Activated CD4-positive, alpha-beta T cell treated with anti-CD3 and anti-CD28 coated beads, Interleukin-2, amount 50 U/mL, for 48 hours (primary cell): ENCODE measurements around the gene CCDC121.

Source experiments
- DNase-seq, 2 experiments: peaks; one replicate each; pipeline ENCODE4 v3.0.0-alpha.2; 2020

Gene CCDC121, protein sequence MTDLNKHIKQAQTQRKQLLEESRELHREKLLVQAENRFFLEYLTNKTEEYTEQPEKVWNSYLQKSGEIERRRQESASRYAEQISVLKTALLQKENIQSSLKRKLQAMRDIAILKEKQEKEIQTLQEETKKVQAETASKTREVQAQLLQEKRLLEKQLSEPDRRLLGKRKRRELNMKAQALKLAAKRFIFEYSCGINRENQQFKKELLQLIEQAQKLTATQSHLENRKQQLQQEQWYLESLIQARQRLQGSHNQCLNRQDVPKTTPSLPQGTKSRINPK

DNA sequence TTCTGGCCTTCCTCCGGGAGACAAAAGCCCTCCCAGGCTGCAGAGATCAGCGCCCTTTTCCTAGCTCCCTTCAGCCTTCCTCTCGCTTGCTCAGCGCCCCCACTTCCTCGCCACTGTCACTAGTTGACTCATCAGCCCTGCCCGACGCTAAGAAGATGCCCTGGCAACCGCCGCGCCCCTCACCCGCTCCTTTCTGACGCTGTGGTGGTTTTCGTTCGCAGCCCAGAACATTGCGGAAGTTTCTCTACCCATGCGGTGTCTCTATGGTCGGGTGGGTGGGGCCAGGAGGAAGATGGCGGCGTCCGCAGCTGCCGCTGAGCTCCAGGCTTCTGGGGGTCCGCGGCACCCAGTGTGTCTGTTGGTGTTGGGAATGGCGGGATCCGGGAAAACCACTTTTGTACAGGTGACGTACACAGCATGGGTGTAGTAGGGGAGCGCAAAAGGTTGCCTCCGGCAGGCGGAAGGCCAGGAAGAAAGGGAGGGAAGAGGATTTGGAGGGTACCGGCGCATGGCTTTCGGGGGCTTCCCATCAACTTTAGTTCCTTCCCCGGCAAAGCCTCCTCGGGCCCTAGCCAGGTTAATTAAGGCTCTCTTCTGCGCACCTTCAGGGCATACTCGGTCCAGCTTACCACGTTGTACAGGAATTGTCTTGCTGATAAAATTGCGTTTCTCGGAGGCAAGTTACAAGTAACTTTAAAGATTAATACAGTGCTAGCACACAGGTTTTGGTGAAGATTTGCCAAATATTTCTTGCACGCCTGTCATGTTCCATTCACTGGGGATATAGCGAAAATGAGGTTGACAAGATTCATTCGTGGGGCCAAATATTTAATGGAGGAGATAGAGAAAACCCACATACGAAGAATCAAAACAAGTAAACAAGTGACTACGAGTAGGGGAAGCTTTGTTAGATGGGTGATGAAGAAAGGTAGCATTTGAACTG, at the start of gene CCDC121, which contains the start of gene GPN1:
Gene CCDC121, minus strand, starts transcription at position 246 of the 943 bp plus-strand sequence. CDS start 1,213 bp downstream, outside the sequence.
Gene GPN1, plus strand, starts transcription at position 284 of the 943 bp plus-strand sequence. Its CDS starts 9 bp downstream, at position 293.
- peak; percentile 94 to 97 for DNase-seq

DNA sequence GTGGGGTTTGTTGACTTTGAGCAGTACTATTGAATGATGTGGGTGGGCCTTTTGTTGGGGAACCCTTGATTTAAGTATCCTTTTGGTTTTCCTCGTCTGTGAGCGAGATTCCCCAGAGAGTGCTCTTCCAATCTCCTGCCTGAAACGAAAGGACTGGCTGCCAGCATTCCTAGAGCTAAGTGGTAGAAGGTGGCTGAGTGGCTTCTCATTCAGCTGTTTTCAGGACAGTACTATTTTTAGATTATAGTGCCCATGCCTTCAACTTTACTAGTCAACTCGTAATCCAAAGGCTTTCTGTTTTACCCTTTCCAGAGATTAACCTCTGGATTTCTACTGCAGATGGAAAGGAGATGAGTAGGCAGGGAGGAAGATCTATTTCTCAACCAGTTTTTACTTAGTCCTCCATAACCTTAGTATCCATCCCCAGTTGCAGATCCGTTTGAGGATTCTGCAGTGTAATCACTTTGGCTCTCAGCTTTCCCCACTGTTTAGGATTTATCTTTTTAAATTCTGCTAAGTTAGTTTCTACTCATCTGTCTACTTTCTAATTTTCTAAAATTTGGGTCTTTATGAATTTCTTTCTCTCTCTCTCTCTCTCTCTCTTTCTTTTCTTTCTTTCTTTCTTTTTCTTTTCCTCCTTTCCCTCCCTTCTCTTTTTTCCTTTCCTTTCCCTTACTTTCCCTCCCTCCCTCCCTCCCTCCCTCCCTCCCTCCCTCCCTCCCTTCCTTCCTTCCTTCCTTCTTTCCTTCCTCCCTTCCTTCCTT, 44.1 kb upstream of the CCDC121 start:
- no peak for DNase-seq

DNA sequence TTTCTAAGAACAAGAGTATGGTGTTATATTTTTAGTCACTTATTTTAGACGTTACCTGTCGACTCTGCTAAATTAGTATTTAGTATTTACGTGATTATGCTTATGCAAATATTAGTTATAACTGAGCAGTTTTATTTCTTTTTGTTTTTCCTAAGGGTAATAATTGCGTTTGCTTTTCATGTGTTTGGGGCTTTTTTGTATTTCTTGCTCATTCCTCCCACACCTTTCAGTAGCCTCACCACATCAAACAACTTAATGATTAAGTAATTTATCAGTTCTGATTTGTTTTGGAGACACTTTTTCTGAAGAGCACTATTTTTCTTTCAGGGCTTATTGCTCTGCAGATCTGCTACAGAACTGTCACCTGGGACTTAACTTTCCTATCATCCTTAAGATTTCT, 42.4 kb upstream of the CCDC121 start:
- DNase-seq: no peak

DNA sequence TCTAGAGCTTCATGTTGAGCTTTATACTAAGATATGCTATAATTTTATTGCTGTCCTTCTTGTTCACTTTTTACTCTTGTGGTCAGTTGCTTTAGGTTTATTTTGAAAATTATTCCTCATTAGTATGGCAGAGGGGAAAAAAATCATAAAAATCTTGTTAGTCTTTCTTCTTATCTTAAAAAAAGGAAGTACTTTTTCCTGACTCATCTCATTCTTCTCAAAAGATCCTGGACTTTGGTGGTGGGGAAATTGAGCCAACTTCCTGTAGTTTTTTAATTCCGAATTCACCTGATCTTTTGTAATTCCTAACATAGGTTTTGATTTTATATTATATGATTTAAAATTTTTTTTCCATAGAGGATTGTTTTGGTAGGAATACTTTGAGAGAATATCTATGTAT, 38.6 kb upstream of the CCDC121 start:
- no peak for DNase-seq

DNA sequence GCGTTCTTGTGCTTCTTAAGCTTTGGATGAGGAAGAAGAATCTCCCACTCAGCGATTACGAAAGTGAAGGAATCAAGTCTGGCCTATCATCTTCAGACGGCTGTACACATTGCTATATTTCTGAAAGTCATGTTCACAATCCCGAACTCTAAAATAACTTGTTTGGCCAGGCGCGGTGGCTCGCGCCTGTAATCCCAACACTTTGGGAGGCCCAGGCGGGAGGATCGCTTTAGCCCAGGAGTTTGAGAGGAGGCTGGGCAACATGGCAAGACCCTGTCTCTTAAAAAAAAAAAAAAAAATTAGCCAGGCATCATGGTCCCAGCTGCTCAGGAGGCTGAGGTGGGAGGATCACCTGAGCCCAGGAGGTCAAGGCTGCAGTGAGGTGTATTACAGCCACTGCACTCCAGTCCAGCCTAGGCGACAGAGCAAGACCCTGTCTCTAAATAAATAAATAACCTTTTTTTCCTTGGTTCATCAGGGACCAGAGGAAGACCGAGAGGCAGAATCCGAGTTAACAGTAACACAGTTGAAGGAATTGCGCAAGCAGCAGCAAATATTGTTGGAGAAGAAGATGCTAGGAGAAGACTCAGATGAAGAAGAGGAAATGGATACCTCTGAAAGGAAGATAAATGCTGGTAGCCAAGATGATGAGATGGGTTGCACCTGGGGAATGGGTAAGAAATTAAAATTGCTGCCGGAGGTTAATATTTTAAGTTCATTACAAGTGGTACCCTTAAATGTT, 36.0 kb upstream of the CCDC121 start:
- no peak for DNase-seq

DNA sequence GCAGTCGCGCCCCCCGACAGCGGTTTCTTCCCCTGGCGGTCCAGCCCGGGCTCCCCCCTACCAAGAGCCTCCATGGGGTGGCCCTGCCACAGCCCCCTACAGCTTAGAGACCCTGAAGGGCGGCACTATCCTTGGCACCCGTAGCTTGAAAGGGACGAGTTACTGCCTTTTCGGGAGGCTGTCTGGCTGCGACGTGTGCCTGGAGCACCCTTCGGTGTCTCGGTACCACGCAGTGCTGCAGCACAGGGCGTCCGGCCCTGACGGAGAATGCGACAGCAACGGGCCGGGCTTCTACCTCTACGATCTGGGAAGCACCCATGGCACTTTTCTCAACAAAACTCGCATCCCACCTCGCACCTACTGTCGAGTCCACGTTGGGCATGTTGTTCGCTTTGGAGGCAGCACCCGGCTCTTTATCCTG, 35.4 kb upstream of the CCDC121 start:
- DNase-seq: no peak

DNA sequence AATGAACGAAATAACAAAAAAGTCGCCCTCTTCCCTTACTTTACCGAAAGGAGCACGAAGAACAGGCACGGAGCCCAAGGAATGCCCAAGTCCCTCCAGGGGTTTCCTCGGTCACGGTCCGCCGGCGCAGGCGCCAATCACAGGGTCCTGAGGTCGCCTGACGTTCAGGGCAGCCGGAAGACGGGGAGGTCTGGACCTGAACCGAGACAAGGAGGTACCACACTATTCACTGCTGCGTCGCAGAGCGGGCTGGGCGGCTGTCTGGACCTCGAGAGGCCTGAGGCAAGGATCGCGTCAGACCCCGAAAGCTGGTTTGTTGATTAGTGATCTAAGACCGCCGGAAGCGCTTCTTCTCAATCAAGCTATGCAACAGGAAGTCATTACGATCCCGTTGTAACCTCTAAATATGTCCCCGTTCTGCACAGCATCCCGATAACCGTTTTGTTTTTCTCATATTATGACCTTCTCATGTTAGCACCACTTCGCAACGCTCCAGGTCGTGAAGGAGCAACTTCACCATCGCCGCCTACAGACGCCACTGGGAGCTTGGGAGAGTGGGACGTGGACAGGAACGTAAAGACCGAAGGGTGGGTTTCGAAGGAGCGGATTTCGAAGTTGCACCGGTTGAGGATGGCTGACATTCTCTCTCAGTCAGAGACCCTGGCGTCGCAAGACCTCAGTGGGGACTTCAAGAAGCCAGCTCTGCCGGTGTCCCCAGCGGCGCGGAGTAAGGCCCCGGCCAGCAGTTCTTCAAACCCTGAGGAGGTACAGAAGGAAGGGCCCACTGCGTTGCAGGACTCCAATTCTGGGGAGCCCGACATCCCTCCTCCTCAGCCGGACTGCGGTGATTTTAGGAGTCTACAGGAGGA, 34.7 kb upstream of the CCDC121 start, which contains the start of the genes SLC4A1AP and SUPT7L:
Gene SLC4A1AP, plus strand, starts transcription at position 605 of the 869 bp plus-strand sequence. Its CDS starts 26 bp downstream, at position 631.
Gene SUPT7L, minus strand, starts transcription at position 330 of the 869 bp plus-strand sequence. CDS start 1,422 bp downstream, outside the sequence.
- DNase-seq: peak; percentile 75 to 80

DNA sequence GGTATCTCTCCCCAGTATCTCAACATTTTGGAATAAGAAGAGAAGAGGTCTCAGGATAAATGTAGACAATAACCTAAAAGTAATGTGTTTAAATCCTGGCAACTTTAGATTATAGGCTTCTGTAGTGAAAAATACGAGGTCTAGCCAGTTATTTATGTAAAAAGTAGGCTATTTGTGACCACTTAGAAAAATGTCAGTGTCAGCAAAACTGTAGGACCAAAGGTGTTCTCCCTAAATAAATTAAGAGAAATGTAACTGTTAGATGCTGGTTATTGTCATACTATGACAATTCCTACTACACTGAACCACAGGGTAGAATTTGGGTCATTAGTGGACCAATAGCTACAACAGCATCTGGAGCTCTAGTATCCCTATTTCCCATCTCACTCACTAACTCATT, 32.6 kb upstream of the CCDC121 start:
- DNase-seq: no peak

DNA sequence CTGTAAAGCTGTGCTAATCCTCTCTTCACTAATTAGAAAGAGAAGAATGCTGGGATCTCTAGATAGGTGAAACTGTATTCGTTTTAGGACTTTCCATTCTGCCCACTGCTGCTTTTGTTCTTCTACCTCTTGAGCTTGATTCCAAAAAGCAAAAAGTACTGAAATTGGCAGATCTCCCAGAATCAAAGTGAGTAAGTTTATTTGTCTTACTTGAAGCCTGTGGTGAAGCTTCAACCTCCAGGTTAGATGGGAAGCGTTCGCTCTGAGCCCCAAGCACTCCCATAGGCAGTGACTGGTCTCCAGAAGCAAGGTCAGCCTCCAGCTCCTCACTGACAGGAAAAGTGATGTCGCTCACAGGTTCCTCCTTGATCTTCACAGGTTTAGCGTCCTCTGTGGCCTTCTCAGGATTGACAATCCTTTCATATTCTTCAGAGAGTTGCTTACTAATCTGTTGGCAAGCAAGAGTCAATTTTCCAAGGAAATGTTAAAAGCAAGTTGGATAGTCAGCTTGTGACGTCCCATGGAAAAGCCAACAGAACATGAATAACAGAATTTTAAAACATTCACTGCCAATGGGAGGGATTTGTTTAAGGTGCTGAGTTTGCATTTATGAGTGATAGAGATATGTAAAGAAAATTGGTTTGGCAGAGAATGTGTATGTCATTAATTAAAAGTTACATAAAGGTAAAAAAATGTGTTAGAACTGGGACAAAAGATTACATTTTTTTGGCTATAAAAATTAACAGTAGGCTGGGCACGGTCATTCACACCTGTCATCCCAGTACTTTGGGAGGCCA, 26.5 kb upstream of the CCDC121 start:
- DNase-seq: no peak

DNA sequence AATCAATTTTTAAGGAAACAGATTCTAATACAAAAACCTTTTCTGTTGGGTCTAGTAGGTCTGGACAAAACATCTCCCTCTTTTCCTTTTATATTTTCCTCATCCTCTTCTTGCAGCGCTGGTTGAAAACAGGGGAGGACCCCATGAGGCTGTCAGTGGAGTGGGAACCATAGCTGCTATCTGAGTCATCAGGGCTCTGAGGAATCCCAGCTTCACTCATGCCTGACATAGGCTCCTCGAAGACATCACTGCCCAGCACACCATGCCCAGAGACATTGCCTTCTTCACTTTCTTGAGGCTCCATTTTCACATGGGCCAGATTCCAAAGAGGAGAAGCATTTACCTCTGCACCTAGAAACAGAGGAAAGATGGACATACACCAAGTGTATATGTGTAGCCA, 24.6 kb upstream of the CCDC121 start:
- DNase-seq: no peak

DNA sequence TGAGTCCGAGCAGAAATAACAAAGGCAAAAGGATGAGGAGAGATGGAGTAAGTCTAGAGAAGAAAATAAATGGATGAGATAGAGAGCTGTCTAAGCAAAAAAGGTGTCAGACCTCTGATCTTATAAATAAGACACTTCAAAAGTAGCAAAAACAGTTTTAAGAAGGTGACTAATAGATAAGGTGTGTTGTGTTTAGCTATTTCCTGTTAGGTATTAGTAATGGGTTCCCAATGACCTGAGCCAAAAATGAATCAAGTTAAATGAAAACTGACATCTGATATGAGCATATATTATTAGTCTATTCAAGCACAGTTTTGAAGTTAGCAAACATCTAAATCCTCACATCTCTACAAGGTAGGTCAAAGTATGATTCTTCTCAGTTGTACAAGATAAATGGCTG, 24.0 kb upstream of the CCDC121 start:
- no peak for DNase-seq

DNA sequence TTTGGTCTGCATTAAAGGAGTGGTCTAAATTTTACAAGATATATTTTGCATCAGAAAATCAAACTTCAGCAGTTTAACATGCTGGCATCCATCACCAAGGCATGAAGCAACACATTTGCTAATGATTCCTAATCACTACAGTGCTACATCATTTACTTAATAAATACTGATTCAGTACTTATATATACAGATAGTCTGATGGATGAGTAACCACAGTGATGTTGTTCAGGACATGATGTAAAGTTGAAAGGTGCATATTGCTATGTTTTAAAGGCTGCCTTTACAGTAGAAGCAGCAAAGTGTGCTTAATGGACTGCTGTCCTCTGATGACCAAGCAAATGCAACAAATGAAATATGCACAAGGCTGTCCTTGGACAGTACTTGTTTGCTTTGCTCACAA, 23.5 kb upstream of the CCDC121 start:
- DNase-seq: no peak

DNA sequence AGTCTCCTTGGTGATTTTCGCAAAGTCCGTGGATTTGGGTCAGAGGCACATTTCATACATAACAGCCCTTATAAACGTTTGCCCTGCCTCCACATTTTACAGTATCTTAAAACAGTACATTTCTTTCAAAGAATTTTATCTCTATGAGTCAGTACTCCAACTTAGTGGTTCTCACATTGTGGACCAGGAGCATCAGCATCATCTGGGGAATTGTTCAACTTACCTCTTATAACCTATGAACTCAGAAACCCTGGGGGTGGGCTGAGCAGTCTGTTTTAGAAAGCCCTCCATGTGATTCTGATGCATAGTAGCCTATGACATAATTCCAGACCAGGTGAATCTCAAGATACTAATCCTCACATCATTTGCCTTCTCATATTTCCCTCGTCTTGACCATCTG, 22.2 kb upstream of the CCDC121 start:
- DNase-seq: no peak

DNA sequence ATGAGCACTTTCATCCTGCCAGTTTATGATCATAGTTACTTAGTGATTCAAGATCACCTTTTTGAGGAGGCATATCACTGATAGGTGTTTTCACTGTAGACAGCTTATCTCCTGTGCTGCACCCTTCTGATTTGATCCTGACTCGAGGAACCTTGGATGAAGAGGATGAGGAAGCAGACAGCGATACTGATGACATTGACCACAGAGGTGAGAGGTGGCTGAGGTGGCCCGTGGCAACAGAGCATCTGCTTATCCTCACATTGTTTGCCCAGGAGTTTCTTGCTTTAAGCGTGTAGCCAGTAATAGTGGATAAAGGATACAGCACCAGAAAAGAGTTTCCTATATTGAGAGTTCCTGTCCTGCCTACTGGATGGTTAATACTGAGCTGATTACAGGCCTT, 18.9 kb upstream of the CCDC121 start:
- DNase-seq: no peak

DNA sequence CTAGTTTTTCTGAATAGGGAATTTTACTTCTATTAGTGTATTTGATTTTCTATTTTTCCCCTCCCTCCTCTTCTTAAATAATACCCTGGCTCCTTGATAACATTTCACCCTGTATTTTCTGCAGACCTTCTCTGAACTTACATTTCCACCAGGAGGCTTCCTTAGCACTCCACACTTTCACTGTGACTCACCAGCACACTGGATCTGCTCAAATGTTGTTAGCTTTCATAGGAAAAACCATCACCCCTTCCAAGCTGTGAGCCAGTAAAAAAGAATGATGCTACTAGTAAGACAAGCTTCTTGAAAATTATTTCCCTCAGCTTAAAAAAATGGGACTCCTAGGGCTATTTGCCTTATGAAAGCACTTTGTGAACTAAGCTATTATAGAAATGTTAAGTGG, 18.5 kb upstream of the CCDC121 start:
- DNase-seq: no peak

DNA sequence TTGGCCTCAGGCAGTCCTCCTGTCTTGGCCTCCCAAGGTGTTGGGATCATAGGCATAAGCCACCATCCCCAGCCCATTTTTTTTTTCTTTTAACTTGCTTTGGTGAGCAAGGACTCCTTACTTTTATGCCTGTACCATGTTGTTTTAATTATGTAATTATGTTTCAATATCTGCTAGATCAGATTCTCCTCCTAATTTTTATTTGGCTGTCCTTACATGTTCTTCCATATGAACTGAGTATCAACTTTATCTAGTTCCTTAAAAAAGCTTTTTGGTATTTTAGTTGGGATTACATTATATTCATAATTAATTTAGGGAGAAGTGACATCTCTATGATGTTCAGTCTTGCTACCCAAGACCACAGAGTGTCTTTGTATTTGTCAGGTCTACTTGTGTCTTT, 16.4 kb upstream of the CCDC121 start:
- no peak for DNase-seq

DNA sequence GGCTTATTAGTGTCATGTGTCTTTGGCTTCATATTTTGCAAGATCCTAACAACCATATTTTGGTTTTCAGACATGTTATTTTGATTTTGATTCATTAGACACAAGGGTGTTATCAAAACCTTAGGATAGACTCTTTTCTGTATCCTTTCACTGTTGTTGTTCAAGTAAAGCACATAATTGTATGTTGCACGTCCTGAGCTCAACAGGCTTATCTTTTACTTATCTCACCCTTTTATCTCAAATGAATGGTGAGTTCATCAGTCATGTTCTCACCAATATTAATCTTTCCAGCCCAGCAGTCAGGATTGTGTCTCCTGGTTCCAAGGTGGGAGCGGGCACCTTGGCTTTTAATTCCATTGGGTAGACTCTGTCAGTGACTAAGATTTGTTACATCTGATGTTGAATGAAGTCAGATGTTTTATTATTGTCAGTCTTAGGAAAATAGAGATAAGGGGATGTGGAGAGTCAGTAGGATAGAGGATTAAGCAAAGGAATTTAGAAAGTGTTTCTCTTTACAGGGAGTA, 12.0 kb upstream of the CCDC121 start:
- DNase-seq: no peak

DNA sequence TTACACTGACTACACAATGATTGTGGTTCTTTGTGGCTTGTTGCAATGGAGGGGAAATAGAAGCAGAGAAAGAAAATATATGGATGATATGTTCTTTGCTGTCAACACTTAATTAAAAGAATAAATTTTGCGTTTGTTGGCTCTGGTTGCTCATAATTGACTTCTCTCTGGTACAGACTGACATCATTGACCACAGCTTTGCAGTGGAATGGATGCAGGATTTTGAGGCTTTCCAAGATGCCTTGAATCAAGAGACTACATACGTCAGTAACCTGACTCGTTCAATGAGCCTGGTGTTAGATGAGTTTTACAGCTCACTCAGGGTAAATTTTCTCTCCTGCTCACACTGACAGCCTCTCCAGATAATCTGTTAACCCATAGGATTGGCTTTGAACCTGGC, 9.9 kb upstream of the CCDC121 start:
- peak in 1 of 2 experiments; percentile 21 for DNase-seq

DNA sequence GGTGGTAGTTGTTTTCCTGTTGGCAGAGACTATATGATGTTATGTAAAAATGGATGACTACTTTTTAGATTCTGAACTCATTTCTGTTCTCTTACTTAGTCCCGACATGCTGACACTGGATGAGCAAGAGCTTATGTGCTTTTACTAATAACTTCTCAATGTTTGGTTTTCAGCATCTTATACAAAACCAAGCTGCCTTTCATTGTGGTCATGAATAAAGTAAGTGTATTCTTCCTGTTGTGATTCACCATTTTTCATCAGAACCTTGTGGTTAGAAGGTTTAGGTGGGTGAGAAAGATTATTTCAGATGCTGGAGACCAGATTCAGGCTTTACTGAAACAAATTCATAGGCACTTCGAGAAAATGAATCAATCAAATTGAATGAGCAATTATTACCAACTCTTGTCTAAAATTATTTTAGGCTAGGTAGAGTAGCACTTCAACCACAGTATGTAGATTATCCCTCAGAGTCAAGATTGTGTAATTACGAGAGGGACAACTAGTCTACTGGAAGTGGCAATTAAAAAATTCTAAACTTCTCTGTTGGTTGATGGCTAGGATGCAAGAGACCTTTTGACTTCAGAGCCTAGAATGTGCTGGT, 9.3 kb upstream of the CCDC121 start:
- no peak for DNase-seq

DNA sequence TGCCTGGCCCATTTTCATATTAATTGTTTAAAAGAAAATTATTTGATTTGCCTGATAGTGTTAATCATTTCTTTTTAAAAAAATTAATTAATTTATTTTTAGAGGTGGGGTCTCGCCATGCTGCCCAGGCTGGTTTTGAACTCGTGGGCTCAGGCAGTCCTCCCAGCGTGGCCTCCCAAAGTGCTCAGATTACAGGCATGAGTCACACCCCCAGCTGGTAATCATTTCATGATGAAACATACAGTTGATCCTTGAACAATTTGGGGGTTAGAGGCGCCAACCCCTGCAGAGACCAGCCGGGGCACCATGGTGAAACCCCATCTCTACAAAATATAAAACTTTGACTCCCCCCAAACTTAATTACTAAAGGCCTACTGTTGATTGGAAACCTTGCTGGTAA, 8.0 kb upstream of the CCDC121 start:
- DNase-seq: no peak
